GM12865 (cell line): ENCODE results near the gene CCDC170.
A peak's percentile ranks its signal among the peaks of the same experiment; 100 is the strongest.

Experiments
- DNase-seq: peaks from one replicate; pipeline ENCODE4 v3.0.0; 2010; ENCODE audit warnings: low read depth
- H3K4me3 ChIP-seq: 2 replicates; pipeline ENCODE4 v1.5.1; 2011; ENCODE audit warnings: mild to moderate bottlenecking, low read depth, low read length, control low read depth
- TF ChIP-seq, protein P1 (sequence below): IDR thresholded peaks from 2 replicates; pipeline ENCODE4 v1.5.1; 2011; ENCODE audit warnings: low read length, control low read depth, low read depth, inconsistent platforms; ENCODE audit not compliant: insufficient read depth; ENCODE audit errors: missing control alignments

Gene CCDC170

DNA sequence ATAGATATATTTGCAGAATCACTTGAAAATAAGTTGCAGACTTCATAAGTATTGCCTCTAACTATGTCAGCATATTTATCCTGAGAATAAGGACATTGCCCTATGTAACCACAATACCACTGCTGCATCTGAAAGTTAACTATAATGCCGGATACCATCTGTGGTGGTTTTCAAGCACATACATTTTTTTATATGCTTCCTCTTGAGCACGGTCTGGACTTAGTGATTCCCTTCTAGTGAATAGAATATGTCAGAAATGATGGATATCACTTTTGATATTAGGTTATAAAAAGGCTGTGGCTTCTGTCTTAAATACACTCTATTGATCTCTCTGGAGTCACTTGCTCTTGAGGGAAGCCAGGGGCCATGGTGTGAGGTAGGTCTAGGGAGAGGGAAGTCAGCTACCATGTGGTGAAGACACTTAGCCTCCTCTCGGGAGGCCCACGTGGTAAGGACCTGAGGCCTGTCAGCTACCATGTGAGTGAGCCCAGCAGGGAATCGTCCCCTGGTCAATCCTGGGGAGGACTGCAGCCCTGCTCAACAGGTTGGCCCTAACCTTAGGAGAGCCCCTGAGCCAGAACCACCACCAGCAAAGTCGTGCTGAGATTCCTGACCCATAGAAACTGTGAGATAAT lies 57.5 kb downstream of the CCDC170 start:
- TF ChIP-seq, protein P1, sequence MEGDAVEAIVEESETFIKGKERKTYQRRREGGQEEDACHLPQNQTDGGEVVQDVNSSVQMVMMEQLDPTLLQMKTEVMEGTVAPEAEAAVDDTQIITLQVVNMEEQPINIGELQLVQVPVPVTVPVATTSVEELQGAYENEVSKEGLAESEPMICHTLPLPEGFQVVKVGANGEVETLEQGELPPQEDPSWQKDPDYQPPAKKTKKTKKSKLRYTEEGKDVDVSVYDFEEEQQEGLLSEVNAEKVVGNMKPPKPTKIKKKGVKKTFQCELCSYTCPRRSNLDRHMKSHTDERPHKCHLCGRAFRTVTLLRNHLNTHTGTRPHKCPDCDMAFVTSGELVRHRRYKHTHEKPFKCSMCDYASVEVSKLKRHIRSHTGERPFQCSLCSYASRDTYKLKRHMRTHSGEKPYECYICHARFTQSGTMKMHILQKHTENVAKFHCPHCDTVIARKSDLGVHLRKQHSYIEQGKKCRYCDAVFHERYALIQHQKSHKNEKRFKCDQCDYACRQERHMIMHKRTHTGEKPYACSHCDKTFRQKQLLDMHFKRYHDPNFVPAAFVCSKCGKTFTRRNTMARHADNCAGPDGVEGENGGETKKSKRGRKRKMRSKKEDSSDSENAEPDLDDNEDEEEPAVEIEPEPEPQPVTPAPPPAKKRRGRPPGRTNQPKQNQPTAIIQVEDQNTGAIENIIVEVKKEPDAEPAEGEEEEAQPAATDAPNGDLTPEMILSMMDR, result no peak
- H3K4me3 ChIP-seq, result no peak overlapping the region
- peak; percentile 7 for DNase-seq

DNA sequence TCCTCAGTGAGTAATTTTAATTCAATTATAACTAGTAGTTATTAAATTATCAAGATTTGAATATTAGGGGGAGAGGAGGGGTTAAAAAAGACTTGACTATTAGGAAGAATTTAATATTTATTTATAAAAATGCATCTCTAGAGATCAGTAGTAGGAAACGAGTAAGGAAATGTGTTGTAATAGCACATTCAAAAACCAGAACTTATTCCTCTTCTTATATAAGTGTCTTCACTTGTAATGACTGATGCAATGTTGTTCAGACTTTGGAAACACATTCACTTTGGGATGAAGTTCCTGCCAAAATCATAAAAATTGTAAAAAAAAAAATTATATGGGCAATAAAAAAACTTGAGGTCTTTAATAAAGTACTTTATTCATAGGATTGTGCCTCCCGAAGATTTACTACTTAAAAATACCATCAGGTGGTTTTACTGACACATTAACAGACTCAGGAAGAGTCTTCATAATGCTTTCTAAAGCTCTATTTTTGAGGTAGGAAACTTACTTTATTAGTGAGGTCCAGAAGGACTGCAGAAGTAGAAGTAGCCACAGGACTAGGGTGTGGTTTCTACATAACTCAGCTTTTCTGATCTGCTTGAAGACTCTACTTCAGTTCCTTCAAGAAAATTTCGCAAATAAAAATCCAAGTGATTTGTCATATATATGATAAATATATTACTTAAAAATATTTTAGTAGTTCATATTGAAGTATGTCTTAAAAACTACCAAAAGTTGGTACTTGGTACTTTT lies 59.8 kb downstream of the CCDC170 start:
- TF ChIP-seq, protein P1, result no peak
- no peak for DNase-seq
- no peak overlapping the region for H3K4me3 ChIP-seq

DNA sequence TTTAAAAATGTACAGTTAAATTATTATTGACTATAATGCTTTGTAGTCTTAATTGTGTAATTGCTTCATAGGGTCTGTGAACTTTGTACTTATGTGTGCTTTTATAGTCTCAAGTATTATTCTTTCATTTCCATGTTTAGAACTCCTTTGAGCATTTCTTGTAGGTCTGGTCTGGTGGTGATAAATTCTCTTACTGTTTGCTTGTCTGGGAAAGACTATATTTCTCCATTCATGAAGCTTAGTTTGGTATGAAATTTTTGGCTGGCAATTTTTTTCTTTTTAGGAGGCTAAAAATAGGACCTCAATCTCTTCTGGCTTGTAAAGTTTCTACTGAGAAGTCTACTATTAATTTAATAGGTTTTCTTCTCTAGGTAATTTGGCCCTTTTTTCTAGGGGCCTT lies 67.4 kb downstream of the CCDC170 start:
- TF ChIP-seq, protein P1, result no peak
- H3K4me3 ChIP-seq, result no peak overlapping the region
- DNase-seq, result no peak

DNA sequence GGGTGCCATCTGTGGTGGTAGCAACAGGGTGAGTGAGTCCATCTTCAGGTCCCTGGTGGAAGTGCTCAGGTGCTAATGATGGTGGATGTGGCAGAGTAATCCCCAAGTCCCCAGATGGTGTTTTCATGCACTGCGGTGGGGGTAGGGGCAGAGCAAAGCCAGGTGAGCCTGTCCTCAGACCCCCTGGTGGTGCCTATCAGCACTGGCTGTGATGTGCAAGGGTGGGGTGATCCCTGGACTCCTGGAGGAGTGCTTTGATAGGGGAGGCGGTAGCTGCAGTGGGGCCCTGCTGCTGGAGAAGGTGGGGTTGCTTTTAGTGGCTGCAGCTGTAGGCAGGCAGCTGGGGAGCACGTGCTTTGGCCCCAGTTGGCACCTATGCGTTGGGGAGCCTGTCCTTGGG lies 70.8 kb downstream of the CCDC170 start:
- TF ChIP-seq, protein P1, result no peak
- no peak overlapping the region for H3K4me3 ChIP-seq
- no peak for DNase-seq

DNA sequence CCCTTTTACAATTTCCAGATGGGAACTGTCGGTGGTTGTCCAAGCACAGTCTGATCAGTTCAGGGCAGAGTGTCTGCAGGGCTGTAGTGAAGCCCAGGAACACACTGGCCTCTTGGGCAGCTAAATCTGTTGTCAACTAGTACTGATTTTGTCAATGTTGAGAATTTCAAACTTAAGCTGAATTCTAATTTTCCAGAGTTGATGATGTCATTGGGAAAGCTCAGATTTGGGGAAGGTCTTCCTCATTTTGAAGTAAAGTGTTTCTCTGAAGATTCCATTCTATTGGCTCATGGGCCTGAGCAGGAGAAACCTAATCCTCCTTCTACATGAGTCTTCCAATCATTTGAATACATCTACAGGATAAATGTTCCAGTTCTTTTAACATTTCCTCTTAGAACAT lies 72.1 kb downstream of the CCDC170 start:
- no peak for DNase-seq
- no peak overlapping the region for H3K4me3 ChIP-seq
- TF ChIP-seq, protein P1, result no peak

DNA sequence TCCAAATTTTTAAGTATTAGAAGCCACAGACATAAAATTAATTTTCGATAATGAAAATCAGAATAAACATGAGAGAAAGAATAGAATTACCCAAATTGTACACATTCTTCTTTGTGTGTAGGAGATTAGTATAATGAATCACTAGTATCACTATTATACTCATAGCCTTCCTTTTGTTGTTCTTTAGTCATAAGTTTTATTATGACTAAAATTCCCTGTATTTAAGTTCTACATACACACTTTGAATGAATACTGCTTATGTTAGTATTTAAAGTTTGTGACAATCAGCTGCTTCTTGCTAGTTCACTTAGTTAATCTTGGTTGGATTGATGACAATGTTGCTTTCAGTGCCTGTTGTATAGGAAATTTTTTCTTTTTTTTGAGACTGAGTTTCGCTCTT lies 72.7 kb downstream of the CCDC170 start:
- no peak overlapping the region for H3K4me3 ChIP-seq
- TF ChIP-seq, protein P1, result no peak
- DNase-seq, result no peak
